SK-N-SH (cell line): ENCODE data around the gene PRKN. TPM values are rescaled to one million over a fixed set of nuclear protein-coding genes. Genes with fewer than 3 reads are reported as not detected.

Source experiments
- CTCF ChIA-PET: fragments of 300-600, 350-600 bp; formaldehyde crosslinking; extraction: SDS; loops from one replicate; lab custom pipeline; 2021; lab: Yijun Ruan, JAX
- POLR2A ChIA-PET: fragments of 350-600 bp; sonication (Branson Sonifier 250); formaldehyde crosslinking; extraction: SDS; loops from one replicate; lab custom pipeline; 2020; ENCODE audit warnings: antibody characterized with exemption, inconsistent platforms; lab: Yijun Ruan, JAX
- DNase-seq: peaks from one replicate; pipeline ENCODE4 v3.0.0; 2012
- H2AFZ ChIP-seq: fragments of 200-600 bp; sonication (generic); 2 replicates; pipeline ENCODE4 v1.8.1; 2016; ENCODE audit warnings: antibody characterized with exemption, mild to moderate bottlenecking, low read depth
- H3F3A ChIP-seq: fragments of 200-600 bp; sonication (generic); replicated peaks from 2 replicates; pipeline ENCODE3; 2016; ENCODE audit warnings: antibody characterized with exemption, mild to moderate bottlenecking; ENCODE audit not compliant: insufficient read depth
- H3K27ac ChIP-seq, 2 experiments: fragments of 200-500 bp in 1 of 2; fragments of 200-600 bp in 1 of 2; sonication (Bioruptor generic) in 1 of 2; sonication (generic), shearing (Covaris generic) in 1 of 2; 2 replicates each; pipeline versions ENCODE4 v1.5.1 to v1.6.1; 2014 to 2016; ENCODE audit warnings: low read depth in 2 of 2, inconsistent platforms in 1 of 2, low read length in 1 of 2, mild to moderate bottlenecking in 1 of 2, mixed read lengths in 1 of 2
- H3K27me3 ChIP-seq: fragments of 200-600 bp; sonication (generic), shearing (Covaris generic); 2 replicates; pipeline ENCODE4 v1.6.1; 2016; ENCODE audit warnings: mixed run types; ENCODE audit not compliant: insufficient read depth
- H3K36me3 ChIP-seq, 2 experiments: fragments of 200-500 bp in 1 of 2; fragments of 200-600 bp in 1 of 2; sonication (Bioruptor generic) in 1 of 2; sonication (generic) in 1 of 2; replicated peaks in 1 of 2; 2 replicates each; pipeline versions ENCODE3 to v1.5.1; 2014 to 2016; ENCODE audit warnings: low read length in 1 of 2, mild to moderate bottlenecking in 1 of 2; ENCODE audit not compliant: insufficient read depth in 2 of 2, control insufficient read depth in 1 of 2
- H3K4me1 ChIP-seq, 2 experiments: fragments of 200-500 bp in 1 of 2; fragments of 200-600 bp in 1 of 2; sonication (Bioruptor generic) in 1 of 2; sonication (generic), shearing (Covaris generic) in 1 of 2; 2 replicates each; pipeline versions ENCODE4 v1.5.1 to v1.6.1; 2014 to 2016; ENCODE audit warnings: low read depth in 1 of 2, low read length in 1 of 2, mixed run types in 1 of 2; ENCODE audit not compliant: insufficient read depth in 2 of 2, control insufficient read depth in 1 of 2
- H3K4me2 ChIP-seq: fragments of 200-600 bp; sonication (generic), shearing (Covaris generic); 2 replicates; pipeline ENCODE4 v1.6.1; 2017; ENCODE audit warnings: mixed run types
- H3K4me3 ChIP-seq, 2 experiments: fragments of 200-500 bp in 1 of 2; fragments of 200-600 bp in 1 of 2; sonication (Bioruptor generic) in 1 of 2; sonication (generic), shearing (Covaris generic) in 1 of 2; 2 replicates each; pipeline versions ENCODE4 v1.5.1 to v1.8.1; 2014 to 2016; ENCODE audit warnings: low read depth in 2 of 2, inconsistent platforms in 1 of 2, low read length in 1 of 2, mild to moderate bottlenecking in 1 of 2, mixed read lengths in 1 of 2, moderate library complexity in 1 of 2
- H3K79me2 ChIP-seq: fragments of 200-600 bp; sonication (generic); 2 replicates; pipeline ENCODE4 v1.8.1; 2017; ENCODE audit warnings: mild to moderate bottlenecking; ENCODE audit not compliant: insufficient read depth
- H3K9ac ChIP-seq: fragments of 200-600 bp; sonication (generic); 2 replicates; pipeline ENCODE4 v1.6.1; 2017; ENCODE audit warnings: mixed run types
- H3K9me2 ChIP-seq: fragments of 200-600 bp; sonication (generic); 2 replicates; pipeline ENCODE4 v1.6.1; 2017; ENCODE audit warnings: mixed run types
- H3K9me3 ChIP-seq: fragments of 200-600 bp; sonication (generic); 2 replicates; pipeline ENCODE4 v1.6.1; 2017; ENCODE audit warnings: mixed run types, mild to moderate bottlenecking, moderate library complexity
- H4K20me1 ChIP-seq: fragments of 200-600 bp; sonication (generic); 2 replicates; pipeline ENCODE4 v1.6.1; 2017; ENCODE audit warnings: mild to moderate bottlenecking, mixed run types; ENCODE audit not compliant: insufficient read depth
- EP300 ChIP-seq, 2 experiments: IDR thresholded peaks; 2 replicates each; pipeline versions ENCODE4 v1.4.0 to v1.6.1; 2012; ENCODE audit warnings: borderline replicate concordance in 1 of 2, low read depth in 1 of 2, low read length in 1 of 2
- FOXM1 ChIP-seq: IDR thresholded peaks from 2 replicates; pipeline ENCODE4 v1.4.0; 2012; ENCODE audit warnings: low read depth, mild to moderate bottlenecking
- GATA2 ChIP-seq: sonication (generic); formaldehyde crosslinking; IDR thresholded peaks from 2 replicates; pipeline ENCODE4 v1.5.0; 2020; ENCODE audit warnings: mild to moderate bottlenecking, missing genetic modification reagents
- MEF2A ChIP-seq: IDR thresholded peaks from 2 replicates; pipeline ENCODE4 v1.4.0; 2012; ENCODE audit warnings: low read depth, borderline replicate concordance
- NFIC ChIP-seq: IDR thresholded peaks from 2 replicates; pipeline ENCODE4 v1.4.0; 2012; ENCODE audit warnings: borderline replicate concordance
- POLR2AphosphoS5 ChIP-seq: IDR thresholded peaks from 2 replicates; pipeline ENCODE4 v1.6.1; 2012; ENCODE audit warnings: low read depth, low read length
- RAD21 ChIP-seq: IDR thresholded peaks from 2 replicates; pipeline ENCODE4 v1.6.1; 2012; ENCODE audit warnings: mild to moderate bottlenecking, low read length
- RCOR1 ChIP-seq: fragments of 150-350 bp; IDR thresholded peaks from 2 replicates; pipeline ENCODE4 v1.6.1; 2017; ENCODE audit warnings: antibody characterized with exemption, low read length
- RFX5 ChIP-seq: IDR thresholded peaks from 2 replicates; pipeline ENCODE4 v1.6.1; 2012; ENCODE audit warnings: mild to moderate bottlenecking, improper control_type of control experiment, low read length
- SMC3 ChIP-seq: IDR thresholded peaks from 2 replicates; pipeline ENCODE4 v1.6.1; 2012; ENCODE audit warnings: low read depth, low read length, improper control_type of control experiment
- TAF1 ChIP-seq: IDR thresholded peaks from 2 replicates; pipeline ENCODE4 v1.6.1; 2012; ENCODE audit warnings: low read depth, mild to moderate bottlenecking, low read length, moderate library complexity, borderline replicate concordance
- WGBS: methylation state at CpG from one replicate; pipeline ENCODE4 v1.1.6; 2017; ENCODE audit warnings: low lambda C conversion rate; 5-methylcytosine and 5-hydroxymethylcytosine counted together
- polyA plus RNA-seq, 3 experiments: library from polyadenylated mRNA; depleted of rRNA; stranded (reverse); fragments of >200 nt; gene quantifications; 2 replicates each; pipeline ENCODE4 v1.2.3, GENCODE V29; 2012
- TF ChIP-seq, protein P1 (sequence below): IDR thresholded peaks from 2 replicates; pipeline ENCODE4 v1.4.0; 2012; ENCODE audit warnings: low read depth, borderline replicate concordance
- TF ChIP-seq, protein P2 (sequence below): fragments of 200-600 bp; sonication (generic); IDR thresholded peaks from 2 replicates; pipeline ENCODE4 v1.6.1; 2017; ENCODE audit warnings: antibody characterized with exemption, mild to moderate bottlenecking, moderate library complexity
- TF ChIP-seq, protein P3 (sequence below): IDR thresholded peaks from 2 replicates; pipeline ENCODE4; 2012
- TF ChIP-seq, protein P4 (sequence below): IDR thresholded peaks from 2 replicates; pipeline ENCODE4 v1.4.0; 2012; ENCODE audit warnings: low read depth, borderline replicate concordance

PRKN gene
- polyA plus RNA-seq, 1 of the 3 experiments (the other 2 are of a cell fraction), result 0.76 TPM

DNA sequence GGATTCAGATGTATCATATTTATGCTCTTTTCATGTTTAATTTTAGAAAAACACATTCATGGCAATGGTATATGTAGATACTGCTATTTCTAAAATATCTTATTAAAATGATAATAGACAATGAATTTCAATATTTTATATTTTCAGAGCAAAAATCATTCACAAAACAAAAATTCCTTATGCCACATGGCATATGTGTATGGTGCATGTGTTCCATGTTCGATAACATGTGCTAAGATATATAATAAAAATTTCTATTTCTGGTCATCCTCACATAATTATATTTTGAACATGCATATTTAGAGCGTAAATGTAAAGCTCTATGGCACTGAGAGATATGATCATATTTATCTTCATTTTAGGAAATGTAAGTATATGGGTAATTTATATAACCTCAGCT, 847.5 kb downstream of the PRKN start:
- Histone ChIP-seq H4K20me1 (no peaks in the 10 kb centered on the region), H3K36me3 (no peaks in the 10 kb centered on the region), H2AFZ (no peak overlapping the region), H3K9ac (no peak overlapping the region), H3K27ac (no peak overlapping the region), H3K27me3 (no peaks in the 10 kb centered on the region), H3K79me2 (no peaks in the 10 kb centered on the region), H3K9me3 (no peaks in the 10 kb centered on the region), H3K9me2 (no peaks in the 10 kb centered on the region), H3K4me2 (no peak overlapping the region), H3F3A (no peaks in the 10 kb centered on the region), H3K4me1 (no peaks in the 10 kb centered on the region), H3K4me3 (no peak overlapping the region)
- TF ChIP-seq RAD21 (no peak), EP300 (IDR thresholded peaks at IDR 0.05; ENCODE audit: borderline replicate concordance in 1 of 2, low read depth in 1 of 2, low read length in 1 of 2) (no peak), TAF1 (no peak), NFIC (no peak), MEF2A (no peak), RCOR1 (no peak), GATA2 (CRISPR knock-in tag) (no peak), FOXM1 (no peak), SMC3 (no peak), POLR2AphosphoS5 (no peak), RFX5 (no peak)
- TF ChIP-seq, protein P1, sequence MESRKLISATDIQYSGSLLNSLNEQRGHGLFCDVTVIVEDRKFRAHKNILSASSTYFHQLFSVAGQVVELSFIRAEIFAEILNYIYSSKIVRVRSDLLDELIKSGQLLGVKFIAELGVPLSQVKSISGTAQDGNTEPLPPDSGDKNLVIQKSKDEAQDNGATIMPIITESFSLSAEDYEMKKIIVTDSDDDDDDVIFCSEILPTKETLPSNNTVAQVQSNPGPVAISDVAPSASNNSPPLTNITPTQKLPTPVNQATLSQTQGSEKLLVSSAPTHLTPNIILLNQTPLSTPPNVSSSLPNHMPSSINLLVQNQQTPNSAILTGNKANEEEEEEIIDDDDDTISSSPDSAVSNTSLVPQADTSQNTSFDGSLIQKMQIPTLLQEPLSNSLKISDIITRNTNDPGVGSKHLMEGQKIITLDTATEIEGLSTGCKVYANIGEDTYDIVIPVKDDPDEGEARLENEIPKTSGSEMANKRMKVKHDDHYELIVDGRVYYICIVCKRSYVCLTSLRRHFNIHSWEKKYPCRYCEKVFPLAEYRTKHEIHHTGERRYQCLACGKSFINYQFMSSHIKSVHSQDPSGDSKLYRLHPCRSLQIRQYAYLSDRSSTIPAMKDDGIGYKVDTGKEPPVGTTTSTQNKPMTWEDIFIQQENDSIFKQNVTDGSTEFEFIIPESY, result no peak
- TF ChIP-seq, protein P2, sequence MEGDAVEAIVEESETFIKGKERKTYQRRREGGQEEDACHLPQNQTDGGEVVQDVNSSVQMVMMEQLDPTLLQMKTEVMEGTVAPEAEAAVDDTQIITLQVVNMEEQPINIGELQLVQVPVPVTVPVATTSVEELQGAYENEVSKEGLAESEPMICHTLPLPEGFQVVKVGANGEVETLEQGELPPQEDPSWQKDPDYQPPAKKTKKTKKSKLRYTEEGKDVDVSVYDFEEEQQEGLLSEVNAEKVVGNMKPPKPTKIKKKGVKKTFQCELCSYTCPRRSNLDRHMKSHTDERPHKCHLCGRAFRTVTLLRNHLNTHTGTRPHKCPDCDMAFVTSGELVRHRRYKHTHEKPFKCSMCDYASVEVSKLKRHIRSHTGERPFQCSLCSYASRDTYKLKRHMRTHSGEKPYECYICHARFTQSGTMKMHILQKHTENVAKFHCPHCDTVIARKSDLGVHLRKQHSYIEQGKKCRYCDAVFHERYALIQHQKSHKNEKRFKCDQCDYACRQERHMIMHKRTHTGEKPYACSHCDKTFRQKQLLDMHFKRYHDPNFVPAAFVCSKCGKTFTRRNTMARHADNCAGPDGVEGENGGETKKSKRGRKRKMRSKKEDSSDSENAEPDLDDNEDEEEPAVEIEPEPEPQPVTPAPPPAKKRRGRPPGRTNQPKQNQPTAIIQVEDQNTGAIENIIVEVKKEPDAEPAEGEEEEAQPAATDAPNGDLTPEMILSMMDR, result no peak
- TF ChIP-seq, protein P3, sequence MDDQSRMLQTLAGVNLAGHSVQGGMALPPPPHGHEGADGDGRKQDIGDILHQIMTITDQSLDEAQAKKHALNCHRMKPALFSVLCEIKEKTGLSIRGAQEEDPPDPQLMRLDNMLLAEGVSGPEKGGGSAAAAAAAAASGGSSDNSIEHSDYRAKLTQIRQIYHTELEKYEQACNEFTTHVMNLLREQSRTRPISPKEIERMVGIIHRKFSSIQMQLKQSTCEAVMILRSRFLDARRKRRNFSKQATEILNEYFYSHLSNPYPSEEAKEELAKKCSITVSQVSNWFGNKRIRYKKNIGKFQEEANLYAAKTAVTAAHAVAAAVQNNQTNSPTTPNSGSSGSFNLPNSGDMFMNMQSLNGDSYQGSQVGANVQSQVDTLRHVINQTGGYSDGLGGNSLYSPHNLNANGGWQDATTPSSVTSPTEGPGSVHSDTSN, result no peak
- TF ChIP-seq, protein P4, sequence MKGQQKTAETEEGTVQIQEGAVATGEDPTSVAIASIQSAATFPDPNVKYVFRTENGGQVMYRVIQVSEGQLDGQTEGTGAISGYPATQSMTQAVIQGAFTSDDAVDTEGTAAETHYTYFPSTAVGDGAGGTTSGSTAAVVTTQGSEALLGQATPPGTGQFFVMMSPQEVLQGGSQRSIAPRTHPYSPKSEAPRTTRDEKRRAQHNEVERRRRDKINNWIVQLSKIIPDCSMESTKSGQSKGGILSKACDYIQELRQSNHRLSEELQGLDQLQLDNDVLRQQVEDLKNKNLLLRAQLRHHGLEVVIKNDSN, result no peak
- no peak for DNase-seq
- WGBS, result 49% methylated on average over 2 of the region's 2 CpGs
- POLR2A ChIA-PET, result no interaction called here
- CTCF ChIA-PET, result interaction anchor here (1.0 kb wide), 1 partner anchor 13 kb away, joined by 3 read pairs; no protein-coding TSS in a partner anchor
